BE2C (cell line): ENCODE measurements around the gene KLKB1.
"Not testable (repeated sequence)": the region's sequence is repeated elsewhere in the genome, so short reads cannot be mapped to it uniquely, and the experiment has no call there.

Experiments
- DNase-seq: peaks from one replicate; pipeline ENCODE4 v3.0.0-alpha.2; 2020
- H3K27me3 ChIP-seq: fragments of 250-450 bp; sonication (Bioruptor Pico); 2 replicates; pipeline ENCODE4 v1.5.1; 2020; ENCODE audit warnings: mild to moderate bottlenecking
- H3K36me3 ChIP-seq: fragments of 250-450 bp; sonication (Bioruptor Pico); 2 replicates; pipeline ENCODE4 v1.5.1; 2020; ENCODE audit warnings: mild to moderate bottlenecking
- H3K4me1 ChIP-seq: fragments of 250-450 bp; sonication (Bioruptor Pico); 2 replicates; pipeline ENCODE4 v1.5.1; 2020
- H3K4me3 ChIP-seq: 2 replicates; pipeline ENCODE4 v1.5.1; 2011; ENCODE audit warnings: low read depth, low read length
- H3K9me3 ChIP-seq: fragments of 250-450 bp; sonication (Bioruptor Pico); 2 replicates; pipeline ENCODE4 v1.5.1; 2020
- TF ChIP-seq, protein P1 (sequence below): IDR thresholded peaks from 2 replicates; pipeline ENCODE4 v1.5.1; 2012; ENCODE audit warnings: mild to moderate bottlenecking, low read depth, low read length

Gene KLKB1

DNA sequence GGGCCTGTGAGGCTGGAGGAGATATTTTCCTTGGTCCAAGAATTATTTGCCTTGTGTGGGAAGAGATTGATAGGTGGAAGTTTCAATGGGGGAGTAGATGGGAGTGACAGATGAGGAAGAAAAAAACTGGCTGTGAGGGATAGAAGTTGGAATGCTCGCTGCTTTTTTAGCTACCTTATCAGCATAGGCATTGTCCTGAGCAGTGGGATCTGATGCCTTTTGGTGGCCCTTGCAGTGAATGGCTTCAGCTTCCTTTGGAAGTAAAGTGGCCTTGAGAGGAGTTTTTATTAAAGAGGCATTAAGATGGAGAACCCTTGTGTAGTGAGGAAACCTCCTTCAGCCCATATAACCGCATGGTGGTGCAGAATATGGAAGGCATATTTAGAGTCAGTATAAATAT lies 16.0 kb downstream of the KLKB1 start:
- Histone ChIP-seq H3K4me1 (no peaks in the 10 kb centered on the region), H3K36me3 (no peaks in the 10 kb centered on the region), H3K27me3 (no peaks in the 10 kb centered on the region), H3K4me3 (no peak overlapping the region), H3K9me3 (no peaks in the 10 kb centered on the region)
- DNase-seq = no peak
- TF ChIP-seq, protein P1, sequence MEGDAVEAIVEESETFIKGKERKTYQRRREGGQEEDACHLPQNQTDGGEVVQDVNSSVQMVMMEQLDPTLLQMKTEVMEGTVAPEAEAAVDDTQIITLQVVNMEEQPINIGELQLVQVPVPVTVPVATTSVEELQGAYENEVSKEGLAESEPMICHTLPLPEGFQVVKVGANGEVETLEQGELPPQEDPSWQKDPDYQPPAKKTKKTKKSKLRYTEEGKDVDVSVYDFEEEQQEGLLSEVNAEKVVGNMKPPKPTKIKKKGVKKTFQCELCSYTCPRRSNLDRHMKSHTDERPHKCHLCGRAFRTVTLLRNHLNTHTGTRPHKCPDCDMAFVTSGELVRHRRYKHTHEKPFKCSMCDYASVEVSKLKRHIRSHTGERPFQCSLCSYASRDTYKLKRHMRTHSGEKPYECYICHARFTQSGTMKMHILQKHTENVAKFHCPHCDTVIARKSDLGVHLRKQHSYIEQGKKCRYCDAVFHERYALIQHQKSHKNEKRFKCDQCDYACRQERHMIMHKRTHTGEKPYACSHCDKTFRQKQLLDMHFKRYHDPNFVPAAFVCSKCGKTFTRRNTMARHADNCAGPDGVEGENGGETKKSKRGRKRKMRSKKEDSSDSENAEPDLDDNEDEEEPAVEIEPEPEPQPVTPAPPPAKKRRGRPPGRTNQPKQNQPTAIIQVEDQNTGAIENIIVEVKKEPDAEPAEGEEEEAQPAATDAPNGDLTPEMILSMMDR = no peak

DNA sequence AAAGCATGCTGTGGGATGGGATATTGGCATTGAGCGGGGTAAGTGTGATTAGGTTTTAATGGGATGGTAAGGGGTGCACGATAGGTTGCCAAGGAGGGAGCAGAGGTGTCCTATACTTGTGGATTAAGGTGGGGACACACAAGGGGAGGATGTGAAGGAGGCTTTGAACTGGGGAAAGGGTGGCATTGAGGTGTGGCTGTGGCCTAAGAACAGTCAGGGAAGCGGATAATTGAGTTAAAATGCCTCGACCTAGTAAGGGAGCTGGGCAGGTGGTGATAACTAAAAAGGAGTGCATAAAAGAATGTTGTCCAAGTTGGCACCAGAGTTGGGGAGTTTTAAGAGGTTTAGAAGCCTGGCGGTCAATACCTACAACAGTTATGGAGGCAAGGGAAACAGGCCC lies 17.5 kb downstream of the KLKB1 start:
- no peaks in the 10 kb centered on the region for H3K27me3 ChIP-seq
- TF ChIP-seq, protein P1 = no peak
- DNase-seq = no peak
- H3K9me3 ChIP-seq = no peaks in the 10 kb centered on the region
- no peaks in the 10 kb centered on the region for H3K4me1 ChIP-seq
- H3K4me3 ChIP-seq = no peak overlapping the region
- no peaks in the 10 kb centered on the region for H3K36me3 ChIP-seq

DNA sequence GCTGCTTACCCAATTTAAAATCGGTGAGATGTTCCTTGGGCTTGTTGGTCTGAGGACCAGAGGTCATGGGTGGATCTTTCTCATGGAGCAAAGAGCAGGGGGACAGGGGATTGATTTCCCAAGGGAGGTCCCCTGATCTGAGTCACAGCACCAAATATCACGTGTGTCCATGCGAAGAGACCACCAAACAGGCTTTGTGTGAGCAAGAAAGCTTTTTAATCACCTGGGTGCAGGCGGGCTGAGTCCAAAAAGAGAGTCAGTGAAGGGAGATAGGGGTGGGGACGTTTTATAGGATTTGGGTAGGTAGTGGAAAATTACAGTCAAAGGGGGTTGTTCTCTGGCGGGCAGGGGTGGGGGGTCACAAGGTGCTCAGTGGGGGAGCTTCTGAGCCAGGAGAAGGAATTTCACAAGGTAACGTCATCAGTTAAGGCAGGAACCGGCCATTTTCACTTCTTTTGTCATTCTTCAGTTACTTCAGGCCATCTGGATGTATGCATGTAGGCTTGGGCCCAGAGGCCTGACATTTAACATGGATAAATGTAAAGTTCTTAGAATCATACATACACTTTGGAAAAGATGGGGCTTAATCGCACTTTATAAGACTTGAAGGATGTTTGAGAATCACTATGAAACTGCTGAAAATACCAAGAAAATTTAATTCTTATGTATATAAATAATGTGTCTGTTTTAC lies 19.9 kb downstream of the KLKB1 start:
- H3K36me3 ChIP-seq, H3K4me3 ChIP-seq, H3K27me3 ChIP-seq, DNase-seq, H3K9me3 ChIP-seq, H3K4me1 ChIP-seq: not testable (repeated sequence)

DNA sequence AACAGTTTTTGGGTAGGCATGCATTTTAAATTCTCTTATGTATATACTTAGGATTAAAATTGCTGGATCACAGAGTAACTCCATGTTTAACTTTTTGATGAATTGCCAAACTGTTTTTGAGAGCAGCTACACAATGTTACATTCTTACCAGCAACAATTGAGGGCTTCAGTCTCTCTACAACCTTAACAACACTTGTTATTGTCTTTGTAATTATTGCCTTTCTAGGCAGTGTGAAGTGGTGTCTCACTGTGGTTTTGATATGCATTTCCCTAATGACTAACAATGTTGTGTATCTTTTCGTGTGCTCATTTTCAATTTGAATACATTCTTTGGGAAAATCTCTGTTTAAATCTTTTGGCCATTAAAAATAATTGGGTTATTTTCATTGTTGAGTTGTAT lies 21.3 kb downstream of the KLKB1 start:
- TF ChIP-seq, protein P1 = no peak
- H3K9me3 ChIP-seq = no peaks in the 10 kb centered on the region
- H3K36me3 ChIP-seq = no peaks in the 10 kb centered on the region
- no peaks in the 10 kb centered on the region; the same call in none of the 2 replicates for H3K27me3 ChIP-seq
- no peaks in the 10 kb centered on the region for H3K4me1 ChIP-seq
- H3K4me3 ChIP-seq = no peak overlapping the region
- DNase-seq = no peak

DNA sequence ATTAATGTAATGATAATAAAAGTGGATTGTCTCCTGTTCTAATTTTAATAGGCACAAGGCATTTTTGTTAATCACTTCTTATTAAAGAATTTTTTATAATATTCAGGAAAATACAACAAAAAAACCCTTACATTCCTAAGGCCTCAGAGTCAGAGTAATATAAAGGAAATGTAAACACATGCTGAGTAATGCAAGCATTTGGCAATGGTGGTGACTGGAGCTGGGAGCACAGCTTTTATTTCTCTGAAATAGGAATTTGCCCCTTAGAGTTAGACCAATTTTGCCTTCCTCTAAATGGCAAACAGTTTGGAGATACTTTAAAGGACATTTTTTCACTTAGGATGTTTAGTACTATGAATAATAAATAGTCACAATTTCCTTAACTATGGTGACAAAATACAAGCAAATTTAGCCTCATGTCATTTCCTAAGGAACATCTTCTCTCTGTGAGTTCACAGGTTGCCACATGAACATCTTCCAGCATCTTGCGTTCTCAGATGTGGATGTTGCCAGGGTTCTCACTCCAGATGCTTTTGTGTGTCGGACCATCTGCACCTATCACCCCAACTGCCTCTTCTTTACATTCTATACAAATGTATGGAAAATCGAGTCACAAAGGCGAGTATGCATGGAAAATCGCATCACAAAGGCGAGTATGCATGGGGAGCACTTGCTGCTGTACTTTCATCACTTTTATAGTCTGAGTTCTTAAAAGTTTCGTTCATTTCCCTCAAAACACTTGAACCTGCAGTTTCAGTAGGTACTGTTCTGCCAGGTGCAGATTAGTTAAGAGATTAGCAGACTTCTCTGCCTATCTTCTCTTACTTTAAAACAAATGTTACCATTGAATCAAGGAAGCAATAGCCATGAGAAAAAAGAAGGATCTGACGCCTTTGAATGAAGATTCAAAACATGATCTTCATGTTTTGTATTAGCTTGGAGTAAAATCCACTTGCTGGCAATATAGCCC lies 22.8 kb downstream of the KLKB1 start:
- TF ChIP-seq, protein P1 = no peak
- no peak for DNase-seq
- Histone ChIP-seq H3K27me3 (no peaks in the 10 kb centered on the region; the same call in none of the 2 replicates), H3K4me3 (no peak overlapping the region), H3K9me3 (no peaks in the 10 kb centered on the region), H3K36me3 (no peaks in the 10 kb centered on the region), H3K4me1 (no peaks in the 10 kb centered on the region)

DNA sequence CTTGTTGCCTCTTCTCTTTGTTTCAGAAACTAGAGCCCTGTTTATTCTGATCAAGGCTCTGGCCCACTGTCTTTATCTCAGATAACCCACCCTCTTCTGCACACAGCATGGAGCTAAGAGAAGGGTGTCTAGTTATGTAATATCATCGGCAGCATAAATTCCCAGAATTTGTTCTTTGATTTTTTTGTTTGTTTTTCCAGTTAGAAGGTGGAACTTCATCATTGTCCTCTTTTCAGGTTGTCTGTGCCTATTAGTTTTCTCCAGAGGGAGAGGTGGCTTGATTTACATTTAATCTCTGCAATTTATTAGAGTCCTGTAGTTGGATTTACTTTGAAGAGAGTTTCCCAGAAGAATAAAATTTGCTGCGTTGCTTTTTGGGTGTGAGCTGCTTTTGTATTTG lies 23.5 kb downstream of the KLKB1 start:
- H3K27me3 ChIP-seq = no peaks in the 10 kb centered on the region; the same call in none of the 2 replicates
- H3K36me3 ChIP-seq = no peaks in the 10 kb centered on the region
- TF ChIP-seq, protein P1 = no peak
- H3K9me3 ChIP-seq = no peaks in the 10 kb centered on the region
- no peak overlapping the region for H3K4me3 ChIP-seq
- no peak for DNase-seq
- H3K4me1 ChIP-seq = no peaks in the 10 kb centered on the region
